ENCODE measurements around the gene RET. TPM values are rescaled to one million over a fixed set of nuclear protein-coding genes. Genes with fewer than 3 reads are reported as not detected.

Gene RET
- total RNA-seq, 3 donors from 2014 or later = 0.66 to 1.8 (median 0.96) TPM

DNA sequence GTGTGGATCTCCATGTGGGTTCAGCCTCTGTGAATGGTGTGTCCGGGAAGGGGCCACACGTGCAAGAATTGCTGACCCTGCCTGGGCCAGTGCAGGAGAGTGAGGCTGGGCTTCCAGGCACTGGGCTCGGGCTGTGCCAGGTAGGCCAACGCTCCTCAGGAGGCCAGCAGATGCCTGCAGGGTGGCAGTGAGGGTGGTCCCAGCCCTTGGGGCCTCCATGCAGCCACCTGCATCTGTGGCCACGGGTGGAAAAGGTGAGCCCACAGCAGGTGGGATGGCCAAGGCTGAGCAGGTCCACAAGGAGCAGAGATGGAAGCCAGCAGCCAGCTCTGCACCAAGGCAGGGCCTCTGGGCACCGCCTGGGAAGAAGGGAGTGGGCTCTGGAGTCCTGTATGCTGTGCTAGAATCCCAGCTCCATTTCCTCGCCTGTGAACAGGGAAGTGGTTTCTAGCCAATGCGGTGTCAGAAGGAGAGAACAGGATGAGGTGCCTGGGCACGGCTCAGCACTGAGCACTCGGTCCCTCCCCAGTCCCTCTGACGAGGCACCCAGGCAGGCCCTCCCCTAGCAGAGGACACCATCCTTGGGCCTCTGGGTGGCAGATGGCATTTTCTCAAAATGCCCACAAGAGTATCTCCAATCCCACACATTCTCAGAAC is 31.1 kb upstream of the RET start:
- Histone ChIP-seq H3K9me3 (no peaks in the 10 kb centered on the region), H3K27ac (no peak overlapping the region), H3K4me1 (no peaks in the 10 kb centered on the region), H3K27me3 (no peaks in the 10 kb centered on the region), H3K4me3 (no peak overlapping the region), H3K36me3 (no peaks in the 10 kb centered on the region)
- DNase-seq (ENCODE audit: low spot score in 2 of 2) = peak in 1 of 2 donors; percentile 17
- TF ChIP-seq, protein P1, sequence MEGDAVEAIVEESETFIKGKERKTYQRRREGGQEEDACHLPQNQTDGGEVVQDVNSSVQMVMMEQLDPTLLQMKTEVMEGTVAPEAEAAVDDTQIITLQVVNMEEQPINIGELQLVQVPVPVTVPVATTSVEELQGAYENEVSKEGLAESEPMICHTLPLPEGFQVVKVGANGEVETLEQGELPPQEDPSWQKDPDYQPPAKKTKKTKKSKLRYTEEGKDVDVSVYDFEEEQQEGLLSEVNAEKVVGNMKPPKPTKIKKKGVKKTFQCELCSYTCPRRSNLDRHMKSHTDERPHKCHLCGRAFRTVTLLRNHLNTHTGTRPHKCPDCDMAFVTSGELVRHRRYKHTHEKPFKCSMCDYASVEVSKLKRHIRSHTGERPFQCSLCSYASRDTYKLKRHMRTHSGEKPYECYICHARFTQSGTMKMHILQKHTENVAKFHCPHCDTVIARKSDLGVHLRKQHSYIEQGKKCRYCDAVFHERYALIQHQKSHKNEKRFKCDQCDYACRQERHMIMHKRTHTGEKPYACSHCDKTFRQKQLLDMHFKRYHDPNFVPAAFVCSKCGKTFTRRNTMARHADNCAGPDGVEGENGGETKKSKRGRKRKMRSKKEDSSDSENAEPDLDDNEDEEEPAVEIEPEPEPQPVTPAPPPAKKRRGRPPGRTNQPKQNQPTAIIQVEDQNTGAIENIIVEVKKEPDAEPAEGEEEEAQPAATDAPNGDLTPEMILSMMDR (IDR thresholded peaks at IDR 0.05) = no peak
- no peak for TF ChIP-seq POLR2A (IDR thresholded peaks at IDR 0.05)
- TF ChIP-seq POLR2AphosphoS5 (IDR thresholded peaks at IDR 0.05) = no peak
- intact Hi-C loops (cut with DNase I; ENCODE audit: low total_unique reads) = no loop called here

DNA sequence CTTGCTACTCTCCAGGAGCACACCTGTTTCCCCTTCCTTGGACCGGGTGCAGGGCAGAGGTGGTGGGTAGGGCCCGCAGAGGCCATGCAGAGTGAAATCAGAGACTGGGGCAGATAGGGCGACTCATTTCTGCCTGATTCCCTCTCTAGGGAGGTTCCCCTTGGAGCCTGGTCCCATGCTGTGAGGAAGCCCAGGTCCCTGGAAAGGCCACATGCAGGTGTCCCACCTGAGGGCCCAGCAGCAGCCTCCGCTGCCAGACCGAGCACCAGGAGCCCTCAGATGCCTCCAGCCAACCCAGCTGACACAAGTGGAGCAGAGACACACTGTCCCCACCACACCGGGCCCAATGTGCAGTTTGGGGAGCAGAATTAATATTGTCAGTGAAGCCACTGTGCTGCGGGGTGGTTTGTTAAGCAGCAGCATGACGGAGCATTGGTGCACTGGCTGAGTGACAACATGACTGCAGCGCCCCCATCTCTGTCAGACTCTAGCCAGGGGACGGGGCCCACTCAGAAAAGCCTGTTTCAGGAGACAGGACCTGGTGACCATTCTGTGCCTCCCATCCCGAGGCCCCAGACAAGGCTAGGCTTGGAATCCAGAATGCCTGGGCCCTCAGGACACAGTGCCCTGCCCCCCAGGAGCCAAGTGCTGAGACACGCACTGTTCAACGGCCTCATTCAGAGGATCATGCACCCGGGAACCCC is 30.4 kb upstream of the RET start:
- peak in 1 of 2 donors; percentile 15 for DNase-seq (ENCODE audit: low spot score in 2 of 2)
- intact Hi-C loops (cut with DNase I; ENCODE audit: low total_unique reads) = no loop called here
- Histone ChIP-seq H3K27me3 (no peaks in the 10 kb centered on the region), H3K27ac (no peak overlapping the region), H3K9me3 (no peaks in the 10 kb centered on the region), H3K4me3 (no peak overlapping the region), H3K36me3 (no peaks in the 10 kb centered on the region), H3K4me1 (no peaks in the 10 kb centered on the region)
- TF ChIP-seq POLR2A (IDR thresholded peaks at IDR 0.05) = no peak
- no peak for TF ChIP-seq POLR2AphosphoS5 (IDR thresholded peaks at IDR 0.05)
- TF ChIP-seq, protein P1 (IDR thresholded peaks at IDR 0.05) = no peak

DNA sequence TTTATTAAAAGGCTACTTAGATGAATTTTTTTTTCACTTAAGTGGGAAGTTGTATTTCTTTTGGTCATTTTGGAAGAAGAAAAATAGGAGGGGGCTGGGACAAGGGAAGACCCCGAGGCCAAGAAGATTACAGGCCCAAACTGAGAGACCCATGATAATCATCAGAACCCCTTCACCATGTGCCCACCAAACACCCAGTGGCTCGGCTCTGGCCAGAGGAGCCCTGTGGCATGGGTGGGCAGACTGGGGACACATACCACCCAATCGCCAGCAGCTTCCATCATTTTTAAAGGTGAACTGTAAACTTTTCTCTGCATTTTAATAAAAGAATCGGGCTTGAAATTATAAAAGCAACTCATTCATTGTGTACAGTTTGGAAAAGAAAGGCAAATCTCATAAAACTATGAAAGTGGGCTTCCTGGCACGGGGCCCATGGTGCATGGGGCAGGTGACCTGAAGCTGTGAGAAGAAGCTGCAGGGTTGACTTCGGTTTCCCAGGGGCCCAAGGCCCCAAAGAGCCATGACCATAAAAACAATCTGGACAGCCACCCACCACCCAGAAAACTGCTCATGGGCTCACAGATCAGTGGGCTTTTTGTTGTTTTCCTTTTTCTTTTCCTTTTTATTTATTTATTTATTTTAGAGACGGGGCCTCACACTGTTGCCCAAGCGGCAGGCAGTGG is 29.4 kb upstream of the RET start:
- DNase-seq (ENCODE audit: low spot score in 2 of 2) = peak in 1 of 2 donors; percentile 46

DNA sequence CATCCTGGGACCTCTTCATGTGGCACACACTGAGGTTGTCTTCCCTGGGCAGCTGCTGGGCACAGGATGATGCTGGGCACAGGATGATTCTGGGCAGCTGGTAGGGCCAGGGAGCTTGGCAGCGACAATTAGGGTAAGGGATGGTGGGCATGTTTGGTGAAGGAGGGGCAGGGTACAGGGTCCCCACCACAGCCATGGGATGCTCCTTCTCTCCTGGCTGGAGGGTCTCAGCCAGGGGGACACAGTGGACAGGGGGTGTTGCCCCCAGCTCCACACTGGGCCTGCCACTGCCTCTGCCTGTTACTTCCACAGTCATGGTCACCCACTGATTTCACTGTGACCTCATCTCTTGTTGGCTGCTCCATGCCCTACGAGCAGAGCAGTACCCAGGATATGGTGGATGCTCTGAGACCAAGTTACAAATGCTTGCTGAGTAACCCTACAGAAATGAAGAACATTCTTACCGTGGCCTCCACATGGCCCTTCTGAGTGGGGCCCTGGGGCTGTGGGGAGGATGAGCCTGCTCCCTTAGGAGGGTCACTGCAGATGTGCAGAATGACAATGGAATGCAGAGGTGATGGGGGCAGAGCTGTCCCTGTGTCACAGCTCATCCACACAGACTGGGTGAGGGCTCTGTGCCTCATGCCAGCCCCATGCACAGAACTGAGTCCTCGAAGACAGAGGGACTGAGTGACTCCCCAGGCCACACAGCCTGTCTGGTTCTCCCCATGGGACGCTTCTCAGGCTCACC is 28.4 kb upstream of the RET start:
- no peak overlapping the region for H3K4me3 ChIP-seq
- no peaks in the 10 kb centered on the region for H3K27me3 ChIP-seq
- TF ChIP-seq POLR2AphosphoS5 (IDR thresholded peaks at IDR 0.05) = no peak
- TF ChIP-seq, protein P1 (IDR thresholded peaks at IDR 0.05) = no peak
- no peak for TF ChIP-seq POLR2A (IDR thresholded peaks at IDR 0.05)
- intact Hi-C loops (cut with DNase I; ENCODE audit: low total_unique reads) = no loop called here
- H3K9me3 ChIP-seq = no peaks in the 10 kb centered on the region
- no peak overlapping the region for H3K27ac ChIP-seq
- no peaks in the 10 kb centered on the region for H3K36me3 ChIP-seq
- H3K4me1 ChIP-seq = no peaks in the 10 kb centered on the region
- no peak for DNase-seq (ENCODE audit: low spot score in 2 of 2)

More for the DNA sequence above, 29.4 kb upstream of the RET start:
- Histone ChIP-seq H3K36me3 (no peaks in the 10 kb centered on the region), H3K27ac (no peak overlapping the region), H3K27me3 (no peaks in the 10 kb centered on the region), H3K4me3 (no peak overlapping the region), H3K4me1 (no peaks in the 10 kb centered on the region), H3K9me3 (no peaks in the 10 kb centered on the region)
- intact Hi-C loops (cut with DNase I; ENCODE audit: low total_unique reads) = no loop called here
- TF ChIP-seq POLR2A (IDR thresholded peaks at IDR 0.05) (no peak), POLR2AphosphoS5 (IDR thresholded peaks at IDR 0.05) (no peak)
- TF ChIP-seq, protein P1 (IDR thresholded peaks at IDR 0.05) = no peak
